GM23338 (cell line): ENCODE measurements around the gene CCDC120. TPM values are rescaled to one million over a fixed set of nuclear protein-coding genes. Genes with fewer than 3 reads are reported as not detected.

Experiments
- ATAC-seq: fragments of 200-7000 bp; cut with Tn5 transposase; 3 replicates; pipeline ENCODE4 v1.9.1; 2020
- DNase-seq: peaks from one replicate; pipeline ENCODE4 v3.0.0-alpha.2; 2015; ENCODE audit warnings: low spot score
- H2AFZ ChIP-seq: fragments of 200-600 bp; sonication (generic); 2 replicates; pipeline ENCODE4 v1.8.0; 2016; ENCODE audit warnings: antibody characterized with exemption, mild to moderate bottlenecking, moderate library complexity
- H3F3A ChIP-seq: fragments of 200-600 bp; sonication (generic); replicated peaks from 2 replicates; pipeline ENCODE4 v1.8.0; 2017; ENCODE audit warnings: antibody characterized with exemption, mixed run types, low read depth
- H3K27ac ChIP-seq: fragments of 200-600 bp; sonication (generic); 2 replicates; pipeline ENCODE4 v1.6.1; 2016; ENCODE audit warnings: low read depth
- H3K27me3 ChIP-seq: fragments of 200-600 bp; sonication (generic); 2 replicates; pipeline ENCODE4 v1.8.0; 2016; ENCODE audit warnings: mild to moderate bottlenecking, mixed run types, moderate library complexity; ENCODE audit not compliant: insufficient read depth
- H3K36me3 ChIP-seq: fragments of 200-600 bp; sonication (generic); 2 replicates; pipeline ENCODE4 v1.8.0; 2016; ENCODE audit warnings: mild to moderate bottlenecking; ENCODE audit not compliant: insufficient read depth
- H3K4me1 ChIP-seq: fragments of 200-600 bp; sonication (generic); 2 replicates; pipeline ENCODE4 v1.8.0; 2016; ENCODE audit warnings: mild to moderate bottlenecking, moderate library complexity; ENCODE audit not compliant: insufficient read depth
- H3K4me2 ChIP-seq: fragments of 200-600 bp; sonication (generic); 2 replicates; pipeline ENCODE4 v1.7.1; 2017; ENCODE audit warnings: mixed run types
- H3K4me3 ChIP-seq: fragments of 200-600 bp; sonication (generic); 2 replicates; pipeline ENCODE4 v1.6.1; 2016; ENCODE audit warnings: mixed run types
- H3K79me2 ChIP-seq: fragments of 200-600 bp; sonication (generic); replicated peaks from 2 replicates; pipeline ENCODE4 v1.8.0; 2017; ENCODE audit warnings: mild to moderate bottlenecking; ENCODE audit not compliant: insufficient read depth
- H3K9me2 ChIP-seq: fragments of 200-600 bp; sonication (generic); 2 replicates; pipeline ENCODE4 v1.8.0; 2017; ENCODE audit not compliant: insufficient read depth
- H4K20me1 ChIP-seq: fragments of 200-600 bp; sonication (generic); replicated peaks from 2 replicates; pipeline ENCODE4 v1.8.0; 2017; ENCODE audit warnings: mild to moderate bottlenecking; ENCODE audit not compliant: insufficient read depth
- H3K27ac Mint-ChIP-seq: 2 replicates; pipeline ENCODE4 v1.8.0; 2020; ENCODE audit warnings: inconsistent platforms, mild to moderate bottlenecking, moderate library complexity, mixed read lengths
- H3K27me3 Mint-ChIP-seq: 3 replicates; pipeline ENCODE4 v1.8.0; 2022; ENCODE audit warnings: low read depth, mild to moderate bottlenecking, moderate library complexity, mixed read lengths, inconsistent platforms; ENCODE audit not compliant: insufficient read depth, poor library complexity
- H3K36me3 Mint-ChIP-seq: 3 replicates; pipeline ENCODE4 v1.8.0; 2021; ENCODE audit warnings: low read depth, mild to moderate bottlenecking, inconsistent platforms, moderate library complexity, mixed read lengths
- H3K4me1 Mint-ChIP-seq: 3 replicates; pipeline ENCODE4 v1.8.0; 2020; ENCODE audit warnings: mild to moderate bottlenecking, inconsistent platforms, mixed read lengths
- H3K4me3 Mint-ChIP-seq: 3 replicates; pipeline ENCODE4 v1.8.0; 2021; ENCODE audit warnings: moderate library complexity, mild to moderate bottlenecking, inconsistent platforms, mixed read lengths
- H3K9me3 Mint-ChIP-seq: 3 replicates; pipeline ENCODE4 v1.8.0; 2020; ENCODE audit warnings: moderate library complexity, mild to moderate bottlenecking, inconsistent platforms, mixed read lengths
- CREB1 ChIP-seq: fragments of 250-450 bp; sonication (Bioruptor Pico); IDR thresholded peaks from 2 replicates; pipeline ENCODE4 v1.5.0; 2020; ENCODE audit warnings: low read depth, mild to moderate bottlenecking, moderate library complexity
- EZH2 ChIP-seq: fragments of 200-600 bp; sonication (generic); IDR thresholded peaks from one replicate; pipeline ENCODE4 v1.8.0; 2017; ENCODE audit warnings: antibody characterized with exemption, mild to moderate bottlenecking, low read depth; ENCODE audit not compliant: unreplicated experiment
- EZH2phosphoT487 ChIP-seq: fragments of 200-600 bp; sonication (generic); IDR thresholded peaks from one replicate; pipeline ENCODE4 v1.8.1; 2018; ENCODE audit warnings: antibody characterized with exemption; ENCODE audit not compliant: unreplicated experiment
- JUNB ChIP-seq: IDR thresholded peaks from one replicate; pipeline ENCODE4 v1.6.1; 2016; ENCODE audit warnings: antibody characterized with exemption; ENCODE audit not compliant: unreplicated experiment
- NANOG ChIP-seq: IDR thresholded peaks from 2 replicates; pipeline ENCODE4 v1.6.1; 2016; ENCODE audit warnings: antibody characterized with exemption, borderline replicate concordance
- POLR2AphosphoS5 ChIP-seq: IDR thresholded peaks from 2 replicates; pipeline ENCODE4 v1.6.1; 2016; ENCODE audit warnings: antibody characterized with exemption, low read depth
- STAT1 ChIP-seq: IDR thresholded peaks from one replicate; pipeline ENCODE4 v1.6.1; 2016; ENCODE audit warnings: antibody characterized with exemption; ENCODE audit not compliant: unreplicated experiment
- ZNF114 ChIP-seq: fragments of 250-450 bp; sonication (Bioruptor Pico); IDR thresholded peaks from 2 replicates; pipeline ENCODE4 v1.5.0; 2020; ENCODE audit warnings: mild to moderate bottlenecking, moderate library complexity
- ZNF331 ChIP-seq: fragments of 250-450 bp; sonication (Bioruptor Pico); IDR thresholded peaks from 2 replicates; pipeline ENCODE4 v1.5.0; 2020; ENCODE audit warnings: low read depth, mild to moderate bottlenecking, moderate library complexity
- polyA plus RNA-seq: library from polyadenylated mRNA; unstranded; fragments of >200 nt; fragmentation: Nextera tagmentation; extraction: Ambion mirVana; gene quantifications from 2 replicates; pipeline ENCODE4 v1.2.1, GENCODE V29; 2016
- total RNA-seq: library from RNA; depleted of rRNA; stranded (reverse); fragments of >200 nt; shearing (Covaris generic); gene quantifications from 2 replicates; pipeline ENCODE4 v1.2.3, GENCODE V29; 2014
- TF ChIP-seq, protein P1 (sequence below): IDR thresholded peaks from 2 replicates; pipeline ENCODE4 v1.6.1; 2016; ENCODE audit warnings: antibody characterized with exemption
- TF ChIP-seq, protein P2 (sequence below): IDR thresholded peaks from one replicate; pipeline ENCODE4 v1.6.1; 2018; ENCODE audit warnings: antibody characterized with exemption; ENCODE audit not compliant: unreplicated experiment
- TF ChIP-seq, protein P3 (sequence below), 2 experiments: fragments of 200-600 bp in 1 of 2; sonication (generic) in 1 of 2; conservative IDR thresholded peaks; 2 replicates each; pipeline versions ENCODE4 v1.5.1 to v1.6.1; 2016 to 2017; ENCODE audit warnings: antibody characterized with exemption in 2 of 2, low read depth in 2 of 2, mild to moderate bottlenecking in 2 of 2, moderate library complexity in 1 of 2
- TF ChIP-seq, protein P4 (sequence below): fragments of 250-450 bp; sonication (Bioruptor Pico); IDR thresholded peaks from 2 replicates; pipeline ENCODE4 v1.5.0; 2020; ENCODE audit warnings: mild to moderate bottlenecking, moderate library complexity

Gene CCDC120
- total and polyA plus RNA-seq, 2 experiments from 2014 or later: 3.3 to 9.9 TPM

DNA sequence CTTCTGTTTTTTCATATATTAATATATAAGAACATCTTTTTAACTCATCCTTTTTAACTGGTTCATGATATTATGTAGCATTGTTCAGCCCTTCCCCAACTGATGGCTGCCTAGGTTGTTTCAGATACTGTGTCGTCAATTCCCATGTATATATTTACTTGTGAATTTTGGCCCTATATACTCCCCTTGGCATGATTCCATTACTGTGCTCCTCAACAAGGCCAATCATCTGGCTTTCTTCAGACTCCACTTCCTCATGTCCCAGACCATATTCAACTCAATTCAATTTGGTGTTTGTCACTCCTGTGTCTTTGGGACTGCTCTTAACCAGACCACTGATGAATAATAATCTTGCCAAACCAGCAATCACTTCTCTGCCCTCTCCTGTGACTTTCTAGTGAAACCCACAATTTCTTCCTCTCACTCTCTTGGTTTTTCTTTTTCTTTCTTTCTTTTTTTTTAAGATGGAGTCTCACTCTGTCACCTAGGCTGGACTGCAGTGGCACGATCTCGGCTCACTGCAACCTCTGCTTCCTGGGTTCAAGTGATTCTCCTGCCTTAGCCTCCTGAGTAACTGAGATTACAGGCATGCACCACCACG, 23.6 kb downstream of the CCDC120 start:
- Histone ChIP-seq H3K9me2 (no peaks in the 10 kb centered on the region), H3K79me2 (no peaks in the 10 kb centered on the region), H3K4me3 (no peak overlapping the region), H3K4me1 (no peaks in the 10 kb centered on the region), H3K36me3 (no peaks in the 10 kb centered on the region), H3F3A (no peaks in the 10 kb centered on the region), H2AFZ (no peak overlapping the region), H4K20me1 (no peaks in the 10 kb centered on the region), H3K27ac (no peak overlapping the region), H3K27me3 (no peaks in the 10 kb centered on the region), H3K4me2 (no peak overlapping the region)
- Mint-ChIP-seq H3K27ac (no peak overlapping the region), H3K4me1 (no peaks in the 10 kb centered on the region; the same call in 2 of the 3 replicates), H3K9me3 (no peaks in the 10 kb centered on the region; the same call in 2 of the 3 replicates), H3K27me3 (peaks cover 2% of the 10 kb centered on the region), H3K4me3 (no peak overlapping the region), H3K36me3 (no peaks in the 10 kb centered on the region)
- DNase-seq (no peak), ATAC-seq (no peak)
- TF ChIP-seq, protein P1, sequence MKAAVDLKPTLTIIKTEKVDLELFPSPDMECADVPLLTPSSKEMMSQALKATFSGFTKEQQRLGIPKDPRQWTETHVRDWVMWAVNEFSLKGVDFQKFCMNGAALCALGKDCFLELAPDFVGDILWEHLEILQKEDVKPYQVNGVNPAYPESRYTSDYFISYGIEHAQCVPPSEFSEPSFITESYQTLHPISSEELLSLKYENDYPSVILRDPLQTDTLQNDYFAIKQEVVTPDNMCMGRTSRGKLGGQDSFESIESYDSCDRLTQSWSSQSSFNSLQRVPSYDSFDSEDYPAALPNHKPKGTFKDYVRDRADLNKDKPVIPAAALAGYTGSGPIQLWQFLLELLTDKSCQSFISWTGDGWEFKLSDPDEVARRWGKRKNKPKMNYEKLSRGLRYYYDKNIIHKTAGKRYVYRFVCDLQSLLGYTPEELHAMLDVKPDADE: no peak
- TF ChIP-seq ZNF331: no peak
- TF ChIP-seq CREB1 (CRISPR knock-in tag): no peak
- TF ChIP-seq POLR2AphosphoS5: no peak
- no peak for TF ChIP-seq EZH2phosphoT487
- no peak for TF ChIP-seq NANOG
- TF ChIP-seq, protein P2, sequence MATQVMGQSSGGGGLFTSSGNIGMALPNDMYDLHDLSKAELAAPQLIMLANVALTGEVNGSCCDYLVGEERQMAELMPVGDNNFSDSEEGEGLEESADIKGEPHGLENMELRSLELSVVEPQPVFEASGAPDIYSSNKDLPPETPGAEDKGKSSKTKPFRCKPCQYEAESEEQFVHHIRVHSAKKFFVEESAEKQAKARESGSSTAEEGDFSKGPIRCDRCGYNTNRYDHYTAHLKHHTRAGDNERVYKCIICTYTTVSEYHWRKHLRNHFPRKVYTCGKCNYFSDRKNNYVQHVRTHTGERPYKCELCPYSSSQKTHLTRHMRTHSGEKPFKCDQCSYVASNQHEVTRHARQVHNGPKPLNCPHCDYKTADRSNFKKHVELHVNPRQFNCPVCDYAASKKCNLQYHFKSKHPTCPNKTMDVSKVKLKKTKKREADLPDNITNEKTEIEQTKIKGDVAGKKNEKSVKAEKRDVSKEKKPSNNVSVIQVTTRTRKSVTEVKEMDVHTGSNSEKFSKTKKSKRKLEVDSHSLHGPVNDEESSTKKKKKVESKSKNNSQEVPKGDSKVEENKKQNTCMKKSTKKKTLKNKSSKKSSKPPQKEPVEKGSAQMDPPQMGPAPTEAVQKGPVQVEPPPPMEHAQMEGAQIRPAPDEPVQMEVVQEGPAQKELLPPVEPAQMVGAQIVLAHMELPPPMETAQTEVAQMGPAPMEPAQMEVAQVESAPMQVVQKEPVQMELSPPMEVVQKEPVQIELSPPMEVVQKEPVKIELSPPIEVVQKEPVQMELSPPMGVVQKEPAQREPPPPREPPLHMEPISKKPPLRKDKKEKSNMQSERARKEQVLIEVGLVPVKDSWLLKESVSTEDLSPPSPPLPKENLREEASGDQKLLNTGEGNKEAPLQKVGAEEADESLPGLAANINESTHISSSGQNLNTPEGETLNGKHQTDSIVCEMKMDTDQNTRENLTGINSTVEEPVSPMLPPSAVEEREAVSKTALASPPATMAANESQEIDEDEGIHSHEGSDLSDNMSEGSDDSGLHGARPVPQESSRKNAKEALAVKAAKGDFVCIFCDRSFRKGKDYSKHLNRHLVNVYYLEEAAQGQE: no peak
- TF ChIP-seq, protein P3, sequence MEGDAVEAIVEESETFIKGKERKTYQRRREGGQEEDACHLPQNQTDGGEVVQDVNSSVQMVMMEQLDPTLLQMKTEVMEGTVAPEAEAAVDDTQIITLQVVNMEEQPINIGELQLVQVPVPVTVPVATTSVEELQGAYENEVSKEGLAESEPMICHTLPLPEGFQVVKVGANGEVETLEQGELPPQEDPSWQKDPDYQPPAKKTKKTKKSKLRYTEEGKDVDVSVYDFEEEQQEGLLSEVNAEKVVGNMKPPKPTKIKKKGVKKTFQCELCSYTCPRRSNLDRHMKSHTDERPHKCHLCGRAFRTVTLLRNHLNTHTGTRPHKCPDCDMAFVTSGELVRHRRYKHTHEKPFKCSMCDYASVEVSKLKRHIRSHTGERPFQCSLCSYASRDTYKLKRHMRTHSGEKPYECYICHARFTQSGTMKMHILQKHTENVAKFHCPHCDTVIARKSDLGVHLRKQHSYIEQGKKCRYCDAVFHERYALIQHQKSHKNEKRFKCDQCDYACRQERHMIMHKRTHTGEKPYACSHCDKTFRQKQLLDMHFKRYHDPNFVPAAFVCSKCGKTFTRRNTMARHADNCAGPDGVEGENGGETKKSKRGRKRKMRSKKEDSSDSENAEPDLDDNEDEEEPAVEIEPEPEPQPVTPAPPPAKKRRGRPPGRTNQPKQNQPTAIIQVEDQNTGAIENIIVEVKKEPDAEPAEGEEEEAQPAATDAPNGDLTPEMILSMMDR (conservative IDR thresholded peaks at IDR 0.05; ENCODE audit: low read depth in 2 of 2): no peak
- no peak for TF ChIP-seq STAT1
- no peak for TF ChIP-seq EZH2
- no peak for TF ChIP-seq JUNB
- TF ChIP-seq, protein P4, sequence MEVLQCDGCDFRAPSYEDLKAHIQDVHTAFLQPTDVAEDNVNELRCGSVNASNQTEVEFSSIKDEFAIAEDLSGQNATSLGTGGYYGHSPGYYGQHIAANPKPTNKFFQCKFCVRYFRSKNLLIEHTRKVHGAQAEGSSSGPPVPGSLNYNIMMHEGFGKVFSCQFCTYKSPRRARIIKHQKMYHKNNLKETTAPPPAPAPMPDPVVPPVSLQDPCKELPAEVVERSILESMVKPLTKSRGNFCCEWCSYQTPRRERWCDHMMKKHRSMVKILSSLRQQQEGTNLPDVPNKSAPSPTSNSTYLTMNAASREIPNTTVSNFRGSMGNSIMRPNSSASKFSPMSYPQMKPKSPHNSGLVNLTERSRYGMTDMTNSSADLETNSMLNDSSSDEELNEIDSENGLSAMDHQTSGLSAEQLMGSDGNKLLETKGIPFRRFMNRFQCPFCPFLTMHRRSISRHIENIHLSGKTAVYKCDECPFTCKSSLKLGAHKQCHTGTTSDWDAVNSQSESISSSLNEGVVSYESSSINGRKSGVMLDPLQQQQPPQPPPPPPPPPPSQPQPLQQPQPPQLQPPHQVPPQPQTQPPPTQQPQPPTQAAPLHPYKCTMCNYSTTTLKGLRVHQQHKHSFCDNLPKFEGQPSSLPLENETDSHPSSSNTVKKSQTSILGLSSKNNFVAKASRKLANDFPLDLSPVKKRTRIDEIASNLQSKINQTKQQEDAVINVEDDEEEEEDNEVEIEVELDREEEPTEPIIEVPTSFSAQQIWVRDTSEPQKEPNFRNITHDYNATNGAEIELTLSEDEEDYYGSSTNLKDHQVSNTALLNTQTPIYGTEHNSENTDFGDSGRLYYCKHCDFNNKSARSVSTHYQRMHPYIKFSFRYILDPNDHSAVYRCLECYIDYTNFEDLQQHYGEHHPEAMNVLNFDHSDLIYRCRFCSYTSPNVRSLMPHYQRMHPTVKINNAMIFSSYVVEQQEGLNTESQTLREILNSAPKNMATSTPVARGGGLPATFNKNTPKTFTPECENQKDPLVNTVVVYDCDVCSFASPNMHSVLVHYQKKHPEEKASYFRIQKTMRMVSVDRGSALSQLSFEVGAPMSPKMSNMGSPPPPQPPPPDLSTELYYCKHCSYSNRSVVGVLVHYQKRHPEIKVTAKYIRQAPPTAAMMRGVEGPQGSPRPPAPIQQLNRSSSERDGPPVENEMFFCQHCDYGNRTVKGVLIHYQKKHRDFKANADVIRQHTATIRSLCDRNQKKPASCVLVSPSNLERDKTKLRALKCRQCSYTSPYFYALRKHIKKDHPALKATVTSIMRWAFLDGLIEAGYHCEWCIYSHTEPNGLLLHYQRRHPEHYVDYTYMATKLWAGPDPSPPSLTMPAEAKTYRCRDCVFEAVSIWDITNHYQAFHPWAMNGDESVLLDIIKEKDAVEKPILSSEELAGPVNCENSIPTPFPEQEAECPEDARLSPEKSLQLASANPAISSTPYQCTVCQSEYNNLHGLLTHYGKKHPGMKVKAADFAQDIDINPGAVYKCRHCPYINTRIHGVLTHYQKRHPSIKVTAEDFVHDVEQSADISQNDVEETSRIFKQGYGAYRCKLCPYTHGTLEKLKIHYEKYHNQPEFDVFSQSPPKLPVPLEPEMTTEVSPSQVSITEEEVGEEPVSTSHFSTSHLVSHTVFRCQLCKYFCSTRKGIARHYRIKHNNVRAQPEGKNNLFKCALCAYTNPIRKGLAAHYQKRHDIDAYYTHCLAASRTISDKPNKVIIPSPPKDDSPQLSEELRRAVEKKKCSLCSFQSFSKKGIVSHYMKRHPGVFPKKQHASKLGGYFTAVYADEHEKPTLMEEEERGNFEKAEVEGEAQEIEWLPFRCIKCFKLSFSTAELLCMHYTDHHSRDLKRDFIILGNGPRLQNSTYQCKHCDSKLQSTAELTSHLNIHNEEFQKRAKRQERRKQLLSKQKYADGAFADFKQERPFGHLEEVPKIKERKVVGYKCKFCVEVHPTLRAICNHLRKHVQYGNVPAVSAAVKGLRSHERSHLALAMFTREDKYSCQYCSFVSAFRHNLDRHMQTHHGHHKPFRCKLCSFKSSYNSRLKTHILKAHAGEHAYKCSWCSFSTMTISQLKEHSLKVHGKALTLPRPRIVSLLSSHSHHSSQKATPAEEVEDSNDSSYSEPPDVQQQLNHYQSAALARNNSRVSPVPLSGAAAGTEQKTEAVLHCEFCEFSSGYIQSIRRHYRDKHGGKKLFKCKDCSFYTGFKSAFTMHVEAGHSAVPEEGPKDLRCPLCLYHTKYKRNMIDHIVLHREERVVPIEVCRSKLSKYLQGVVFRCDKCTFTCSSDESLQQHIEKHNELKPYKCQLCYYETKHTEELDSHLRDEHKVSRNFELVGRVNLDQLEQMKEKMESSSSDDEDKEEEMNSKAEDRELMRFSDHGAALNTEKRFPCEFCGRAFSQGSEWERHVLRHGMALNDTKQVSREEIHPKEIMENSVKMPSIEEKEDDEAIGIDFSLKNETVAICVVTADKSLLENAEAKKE (CRISPR knock-in tag): no peak
- no peak for TF ChIP-seq ZNF114
